Vagina (tissue), 2 donors: Measurements from ENCODE around the gene ISYNA1. TPM values are rescaled to one million over a fixed set of nuclear protein-coding genes. Genes with fewer than 3 reads are reported as not detected.
A peak's percentile ranks its signal among the peaks of the same experiment; 100 is the strongest.

ENCODE experiments used
- DNase-seq, 2 donors: peaks; one replicate each; pipeline ENCODE4 v3.0.0-alpha.2; 2017; ENCODE audit errors: extremely low spot score in 2 of 2
- H3K27ac ChIP-seq: fragments of 200-600 bp; sonication (generic); one replicate; pipeline ENCODE4 v1.5.1; 2019
- H3K27me3 ChIP-seq: fragments of 200-600 bp; sonication (generic); one replicate; pipeline ENCODE4 v1.5.1; 2019
- H3K36me3 ChIP-seq, 2 donors: fragments of 200-600 bp; sonication (generic); one replicate each; pipeline ENCODE4 v1.5.1; 2017 to 2019
- H3K4me1 ChIP-seq: fragments of 200-600 bp; sonication (generic); one replicate; pipeline ENCODE4 v1.5.1; 2019
- H3K4me3 ChIP-seq, 2 donors: fragments of 200-600 bp; sonication (generic); 1 replicate in 1 of 2; 2 replicates in 1 of 2; pipeline ENCODE4 v1.5.1; 2016 to 2019
- H3K9me3 ChIP-seq: fragments of 200-600 bp; sonication (generic); one replicate; pipeline ENCODE4 v1.5.1; 2019
- POLR2A ChIP-seq, 2 donors: fragments of 450-650 bp; IDR thresholded peaks; one replicate each; pipeline ENCODE4 v1.6.1; 2017; ENCODE audit warnings: antibody characterized with exemption in 2 of 2, mild to moderate bottlenecking in 2 of 2, moderate library complexity in 2 of 2
- POLR2AphosphoS5 ChIP-seq, 2 donors: sonication (generic); formaldehyde crosslinking; IDR thresholded peaks; one replicate each; pipeline ENCODE4 v1.9.0; 2017; ENCODE audit warnings: antibody characterized with exemption in 2 of 2, mild to moderate bottlenecking in 2 of 2, low read depth in 1 of 2; ENCODE audit not compliant: insufficient read depth in 1 of 2
- intact Hi-C: fragments of 100-400 bp; cut with DNase I; formaldehyde crosslinking; loops from one replicate; pipeline ENCODE4 v1.15.1; 2023
- total RNA-seq: library from RNA; depleted of rRNA; stranded (reverse); fragments of >200 nt; gene quantifications from one replicate; pipeline ENCODE4 v1.2.3, GENCODE V29; 2016
- TF ChIP-seq, protein P1 (sequence below), 3 experiments: fragments of 450-650 bp in 2 of 3; fragments of 200-600 bp in 1 of 3; sonication (generic) in 1 of 3; IDR thresholded peaks; one replicate each; pipeline ENCODE4 v1.5.1; 2017 to 2019; ENCODE audit warnings: antibody characterized with exemption in 3 of 3, mild to moderate bottlenecking in 2 of 3, moderate library complexity in 2 of 3

ISYNA1 gene
- total RNA-seq, 1 donor from 2014 or later = 57.5 TPM

DNA sequence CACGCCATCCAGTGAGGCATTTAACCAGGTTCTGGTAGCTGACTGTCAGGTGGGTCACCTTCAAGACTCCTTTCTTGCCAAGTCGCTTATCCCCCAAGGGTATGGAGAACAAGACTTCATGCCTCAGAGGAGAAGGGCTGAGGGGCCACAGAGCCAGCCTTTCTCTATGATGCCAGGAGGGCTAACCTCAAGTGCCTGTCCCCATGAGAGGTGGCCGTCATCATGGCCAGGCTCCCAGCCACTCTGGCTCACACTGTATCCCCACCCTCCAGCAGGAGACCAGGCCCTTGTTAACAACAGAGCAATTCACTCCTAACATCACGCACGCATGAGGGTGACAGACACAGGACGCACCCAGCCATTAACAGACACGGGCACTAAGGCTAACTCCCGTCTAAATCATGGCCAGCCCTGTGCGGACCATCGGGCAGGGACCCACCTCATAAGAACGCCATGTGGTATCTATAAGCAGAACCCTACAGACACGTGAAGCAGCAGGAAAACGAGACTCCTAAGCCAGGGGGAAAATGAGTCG lies 38.6 kb upstream of the ISYNA1 start:
- Histone ChIP-seq H3K4me3 (no peak overlapping the region), H3K27me3 (no peaks in the 10 kb centered on the region), H3K36me3 (no peaks in the 10 kb centered on the region), H3K9me3 (no peaks in the 10 kb centered on the region), H3K27ac (no peak overlapping the region), H3K4me1 (peaks cover 69% of the 10 kb centered on the region)
- TF ChIP-seq POLR2A (IDR thresholded peaks at IDR 0.05) (no peak), POLR2AphosphoS5 (IDR thresholded peaks at IDR 0.05; ENCODE audit: insufficient read depth in 1 of 2, low read depth in 1 of 2) (no peak)
- TF ChIP-seq, protein P1, sequence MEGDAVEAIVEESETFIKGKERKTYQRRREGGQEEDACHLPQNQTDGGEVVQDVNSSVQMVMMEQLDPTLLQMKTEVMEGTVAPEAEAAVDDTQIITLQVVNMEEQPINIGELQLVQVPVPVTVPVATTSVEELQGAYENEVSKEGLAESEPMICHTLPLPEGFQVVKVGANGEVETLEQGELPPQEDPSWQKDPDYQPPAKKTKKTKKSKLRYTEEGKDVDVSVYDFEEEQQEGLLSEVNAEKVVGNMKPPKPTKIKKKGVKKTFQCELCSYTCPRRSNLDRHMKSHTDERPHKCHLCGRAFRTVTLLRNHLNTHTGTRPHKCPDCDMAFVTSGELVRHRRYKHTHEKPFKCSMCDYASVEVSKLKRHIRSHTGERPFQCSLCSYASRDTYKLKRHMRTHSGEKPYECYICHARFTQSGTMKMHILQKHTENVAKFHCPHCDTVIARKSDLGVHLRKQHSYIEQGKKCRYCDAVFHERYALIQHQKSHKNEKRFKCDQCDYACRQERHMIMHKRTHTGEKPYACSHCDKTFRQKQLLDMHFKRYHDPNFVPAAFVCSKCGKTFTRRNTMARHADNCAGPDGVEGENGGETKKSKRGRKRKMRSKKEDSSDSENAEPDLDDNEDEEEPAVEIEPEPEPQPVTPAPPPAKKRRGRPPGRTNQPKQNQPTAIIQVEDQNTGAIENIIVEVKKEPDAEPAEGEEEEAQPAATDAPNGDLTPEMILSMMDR (IDR thresholded peaks at IDR 0.05) = no peak
- intact Hi-C loops = no loop called here
- no peak for DNase-seq

DNA sequence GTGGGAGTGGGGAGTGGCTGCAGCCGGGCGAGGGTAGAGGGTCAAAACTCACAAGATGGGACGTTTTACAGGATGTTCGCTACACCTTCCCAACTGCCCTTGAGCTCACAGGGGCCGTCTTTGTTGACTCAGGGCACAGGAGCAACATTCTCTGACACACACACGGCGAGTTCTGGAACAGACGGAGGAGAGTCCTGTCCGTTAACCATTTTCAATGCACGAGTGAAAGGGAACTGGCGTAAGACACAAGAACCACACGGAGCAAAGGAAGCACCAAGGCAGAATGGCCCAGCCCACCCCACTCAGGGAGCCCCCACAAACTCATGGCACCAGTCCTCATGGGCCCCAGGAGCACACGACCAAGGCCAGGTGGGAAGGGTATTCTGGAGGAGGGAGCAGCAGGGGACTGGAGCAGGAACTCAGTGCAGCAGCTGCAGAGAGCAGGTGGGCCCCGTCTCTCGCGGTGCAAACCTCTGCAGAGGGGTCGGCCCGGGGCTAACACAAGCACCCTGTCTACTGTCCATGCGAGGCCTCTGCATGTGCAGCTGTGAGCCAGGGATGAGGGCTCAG lies 37.9 kb upstream of the ISYNA1 start:
- no peak overlapping the region for H3K27ac ChIP-seq
- no peaks in the 10 kb centered on the region for H3K27me3 ChIP-seq
- no peak for DNase-seq
- peaks cover 62% of the 10 kb centered on the region for H3K4me1 ChIP-seq
- H3K36me3 ChIP-seq = no peaks in the 10 kb centered on the region
- intact Hi-C loops = no loop called here
- H3K4me3 ChIP-seq = no peak overlapping the region
- TF ChIP-seq, protein P1 (IDR thresholded peaks at IDR 0.05) = no peak
- TF ChIP-seq POLR2AphosphoS5 (IDR thresholded peaks at IDR 0.05; ENCODE audit: insufficient read depth in 1 of 2, low read depth in 1 of 2) = no peak
- no peaks in the 10 kb centered on the region for H3K9me3 ChIP-seq

DNA sequence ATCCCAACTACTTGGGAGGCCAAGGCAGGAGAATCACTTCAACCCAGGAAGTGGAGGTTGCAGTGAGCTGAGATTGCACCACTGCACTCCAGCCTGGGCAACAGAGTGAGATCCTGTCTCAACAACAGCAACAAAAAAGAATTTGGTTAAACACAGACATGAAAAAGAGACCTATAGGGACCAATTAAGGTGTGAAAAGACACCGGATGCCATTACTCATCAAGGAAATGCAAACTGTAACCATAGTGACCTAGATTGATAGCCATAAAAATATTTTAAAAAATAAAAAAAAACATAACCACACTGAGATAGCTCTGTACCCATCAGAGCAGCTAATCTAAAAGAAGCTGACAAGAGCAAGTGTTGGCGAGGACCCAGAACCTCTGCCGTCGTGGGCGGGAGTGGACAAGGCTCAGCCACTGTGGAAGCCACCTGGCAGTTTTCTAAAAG lies 37.1 kb upstream of the ISYNA1 start:
- peaks cover 60% of the 10 kb centered on the region for H3K4me1 ChIP-seq
- intact Hi-C loops = no loop called here
- no peaks in the 10 kb centered on the region for H3K36me3 ChIP-seq
- no peaks in the 10 kb centered on the region for H3K9me3 ChIP-seq
- no peak overlapping the region for H3K4me3 ChIP-seq
- no peak for DNase-seq
- TF ChIP-seq POLR2AphosphoS5 (IDR thresholded peaks at IDR 0.05; ENCODE audit: insufficient read depth in 1 of 2, low read depth in 1 of 2) (no peak), POLR2A (IDR thresholded peaks at IDR 0.05) (no peak)
- TF ChIP-seq, protein P1 (IDR thresholded peaks at IDR 0.05) = no peak
- H3K27me3 ChIP-seq = no peaks in the 10 kb centered on the region
- H3K27ac ChIP-seq = no peak overlapping the region

DNA sequence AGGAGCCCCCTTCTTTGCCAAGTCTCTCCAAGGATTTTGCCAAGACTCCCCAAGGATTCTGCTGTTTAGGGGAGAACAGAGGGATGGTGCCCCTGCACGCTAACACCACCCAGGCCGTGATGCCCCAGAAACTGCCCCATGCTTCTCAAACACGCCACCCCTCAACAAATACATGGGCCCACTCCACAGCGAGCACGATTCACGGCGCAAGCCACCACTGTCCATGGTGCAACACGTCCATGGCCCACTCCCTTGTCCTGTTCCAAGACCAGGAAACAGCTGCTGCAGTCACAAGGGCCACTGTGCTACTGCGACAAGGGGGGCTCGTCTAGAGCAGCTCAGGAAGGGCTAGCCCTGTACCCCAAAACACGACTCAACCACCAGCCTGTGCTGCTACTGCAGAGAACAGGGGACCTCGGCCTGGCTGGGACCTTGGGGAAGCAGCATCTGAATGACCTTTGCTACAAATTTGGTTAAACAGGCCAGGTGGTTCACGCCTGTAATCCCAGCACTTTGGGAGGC lies 36.5 kb upstream of the ISYNA1 start:
- H3K27ac ChIP-seq = no peak overlapping the region
- no peaks in the 10 kb centered on the region for H3K9me3 ChIP-seq
- no peaks in the 10 kb centered on the region for H3K36me3 ChIP-seq
- H3K27me3 ChIP-seq = no peaks in the 10 kb centered on the region
- H3K4me1 ChIP-seq = peaks cover 60% of the 10 kb centered on the region
- TF ChIP-seq, protein P1 (IDR thresholded peaks at IDR 0.05) = no peak
- TF ChIP-seq POLR2A (IDR thresholded peaks at IDR 0.05) (no peak), POLR2AphosphoS5 (IDR thresholded peaks at IDR 0.05; ENCODE audit: insufficient read depth in 1 of 2, low read depth in 1 of 2) (no peak)
- no peak overlapping the region for H3K4me3 ChIP-seq
- intact Hi-C loops = no loop called here
- no peak for DNase-seq

DNA sequence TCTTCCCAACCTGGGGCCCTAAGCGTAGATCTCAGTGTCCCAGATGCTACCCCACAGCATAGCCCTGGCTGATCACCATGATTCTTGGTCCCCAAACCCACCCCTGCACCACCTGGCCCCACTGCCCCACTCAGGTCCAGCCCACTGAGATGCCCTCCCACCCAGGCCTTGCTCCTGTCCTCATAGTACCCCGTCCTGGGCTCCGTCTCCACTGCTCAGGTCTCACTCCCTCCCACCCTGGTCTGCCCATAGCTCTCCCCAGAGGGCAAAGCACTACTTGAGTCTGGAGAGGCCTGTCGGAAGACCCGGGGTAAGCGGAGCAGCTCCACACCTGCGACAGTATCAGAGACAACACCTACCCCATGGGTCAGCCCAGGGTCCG lies 35.8 kb upstream of the ISYNA1 start:
- intact Hi-C loops = no loop called here
- peaks cover 57% of the 10 kb centered on the region for H3K4me1 ChIP-seq
- no peak for DNase-seq
- peak overlapping the region; percentile 46 for H3K27ac ChIP-seq
- H3K4me3 ChIP-seq = no peak overlapping the region
- no peaks in the 10 kb centered on the region for H3K9me3 ChIP-seq
- no peaks in the 10 kb centered on the region for H3K36me3 ChIP-seq
- H3K27me3 ChIP-seq = no peaks in the 10 kb centered on the region
- TF ChIP-seq, protein P1 (IDR thresholded peaks at IDR 0.05) = no peak
- no peak for TF ChIP-seq POLR2AphosphoS5 (IDR thresholded peaks at IDR 0.05; ENCODE audit: insufficient read depth in 1 of 2, low read depth in 1 of 2)
- no peak for TF ChIP-seq POLR2A (IDR thresholded peaks at IDR 0.05)
